ENCODE results near the gene HEXIM1.

The HEXIM1 gene

DNA sequence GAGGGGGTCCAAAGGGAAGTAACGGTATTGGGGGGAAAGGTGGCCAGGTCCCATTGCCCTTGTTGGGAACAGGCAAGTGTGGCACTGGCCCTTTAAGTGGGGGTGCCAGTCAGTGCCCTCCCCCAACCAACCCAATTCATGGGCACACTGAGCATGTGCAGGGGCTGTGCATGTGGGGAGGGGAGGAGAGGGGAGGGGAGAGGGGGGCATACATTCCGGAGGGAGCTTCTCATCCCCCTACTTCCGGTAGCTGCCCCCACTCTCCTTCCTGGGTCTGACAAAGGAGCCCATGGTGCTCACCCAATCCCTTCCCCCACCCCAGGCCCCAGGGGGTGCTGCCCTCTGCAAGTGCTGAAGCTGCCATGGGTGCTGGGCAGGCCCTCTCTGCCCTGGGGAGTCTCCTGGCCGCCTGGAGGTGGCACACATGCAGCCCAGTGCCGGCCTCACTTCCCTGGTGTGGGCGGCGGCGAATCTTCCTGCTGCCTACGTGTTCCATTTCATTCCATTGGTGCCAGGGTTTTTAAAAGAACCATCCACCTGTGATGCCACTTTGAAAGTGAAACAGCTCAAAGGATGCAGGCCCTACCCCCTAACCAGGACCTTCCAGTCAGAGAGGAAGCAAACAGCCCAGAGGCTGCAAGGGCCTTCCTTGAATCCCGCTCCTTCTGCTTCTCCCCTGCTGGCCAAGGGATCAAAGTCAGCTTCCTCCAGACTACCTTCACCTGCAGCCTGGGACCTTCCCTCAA is 24.4 kb downstream of the HEXIM1 start:
- DNase-seq (ENCODE audit: low read depth), result no peak

DNA sequence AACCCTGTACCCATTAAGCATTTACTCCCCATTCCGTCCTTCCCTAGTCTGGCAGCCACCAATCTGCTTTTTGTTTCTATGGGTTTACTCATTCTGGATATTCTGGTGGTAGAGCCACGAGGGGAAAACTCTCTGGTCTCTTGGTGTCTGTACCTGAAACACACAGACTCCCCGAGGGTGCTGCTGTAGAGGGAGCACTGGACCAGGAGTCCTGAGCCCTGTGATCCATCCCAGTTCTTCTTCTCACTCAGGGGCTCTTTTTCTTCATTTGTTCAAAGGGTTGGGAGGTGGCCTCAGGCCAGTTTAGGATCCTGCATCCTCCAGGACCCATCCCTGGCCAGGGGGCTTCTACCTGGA is 27.5 kb downstream of the HEXIM1 start:
- no peak for DNase-seq (ENCODE audit: low read depth)

DNA sequence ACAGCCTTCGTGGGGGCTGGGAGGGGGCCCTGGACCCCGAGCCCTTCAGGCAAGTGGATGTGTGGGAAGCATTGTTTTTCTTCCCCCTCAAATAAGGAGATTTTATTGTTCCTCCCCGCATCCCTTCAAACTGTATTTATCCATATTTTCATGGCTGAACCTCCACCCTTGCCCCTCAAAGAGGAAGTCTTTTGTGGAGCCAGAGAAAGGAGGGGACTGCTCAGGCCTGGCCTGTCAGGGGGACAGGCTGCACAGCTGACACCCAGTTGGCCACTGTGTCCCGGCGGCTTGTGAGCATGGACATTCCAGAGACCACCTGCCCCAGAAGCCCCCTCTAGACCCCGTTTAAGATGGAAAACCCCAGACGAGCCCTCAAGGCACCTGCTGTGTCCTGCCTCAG is 29.3 kb downstream of the HEXIM1 start:
- DNase-seq (ENCODE audit: low read depth), result no peak

DNA sequence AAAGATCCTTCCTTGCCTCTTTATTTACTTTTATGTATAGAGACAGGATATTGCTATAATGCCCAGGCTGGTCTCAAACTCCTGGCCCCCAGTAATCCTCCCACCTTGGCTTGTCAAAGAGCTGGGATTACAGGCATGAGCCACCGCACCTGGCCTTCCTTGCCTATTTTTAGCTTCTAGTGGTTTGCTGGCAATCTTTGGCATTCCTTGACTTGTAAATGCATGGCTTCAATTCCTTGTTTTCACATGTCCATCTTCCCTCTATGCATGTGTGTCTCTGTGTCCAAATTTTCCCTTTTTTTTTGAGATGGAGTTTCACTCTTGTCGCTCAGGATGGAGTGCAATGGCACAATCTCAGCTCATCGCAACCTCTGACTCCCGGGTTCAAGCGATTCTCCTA is 35.9 kb downstream of the HEXIM1 start:
- DNase-seq (ENCODE audit: low read depth), result no peak

DNA sequence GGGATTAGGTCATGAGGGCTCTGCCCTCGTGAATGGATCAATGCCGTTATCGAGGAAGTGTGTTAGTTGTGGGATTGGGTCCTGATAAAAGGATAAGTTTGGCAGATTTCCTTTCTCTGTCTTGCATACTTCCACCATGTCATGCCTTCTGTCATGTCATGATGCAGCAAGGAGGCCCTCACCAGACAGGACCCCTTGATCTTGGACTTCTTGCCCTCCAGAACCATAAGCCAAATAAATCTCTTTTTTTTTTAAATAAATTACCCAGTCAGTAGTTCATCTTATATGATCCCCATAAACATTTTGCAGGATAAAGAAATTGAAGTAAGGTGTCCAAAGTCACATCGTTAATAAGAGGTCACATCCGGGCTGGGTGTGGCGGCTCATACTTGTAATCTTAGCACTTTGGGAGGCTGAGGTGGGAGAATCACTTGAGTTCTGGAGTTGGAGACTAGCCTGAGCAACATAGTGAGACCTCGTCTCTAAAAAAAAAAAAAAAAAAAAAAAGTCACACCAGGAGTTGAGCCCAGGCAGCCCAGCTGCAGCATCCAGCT is 38.6 kb downstream of the HEXIM1 start:
- DNase-seq (ENCODE audit: low read depth), result no peak

DNA sequence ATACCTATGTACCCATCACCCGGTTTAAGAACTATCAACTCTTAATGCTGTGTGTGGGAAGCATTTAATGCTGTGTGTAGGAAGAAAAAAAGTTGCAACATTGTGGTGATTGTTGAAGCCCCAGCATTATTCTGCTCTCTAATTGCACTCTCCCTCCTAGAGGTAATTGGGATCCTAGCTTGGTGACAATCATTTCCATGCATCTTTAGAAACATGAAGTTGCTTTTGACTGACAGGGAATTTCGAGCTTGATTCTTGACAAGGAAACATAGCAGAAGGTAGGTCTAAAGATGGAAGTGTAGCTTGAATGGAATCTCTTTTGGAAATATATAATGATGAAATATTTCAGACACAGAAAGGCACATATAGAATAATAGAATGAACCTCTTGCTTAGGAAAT is 40.7 kb downstream of the HEXIM1 start:
- no peak for DNase-seq (ENCODE audit: low read depth)

DNA sequence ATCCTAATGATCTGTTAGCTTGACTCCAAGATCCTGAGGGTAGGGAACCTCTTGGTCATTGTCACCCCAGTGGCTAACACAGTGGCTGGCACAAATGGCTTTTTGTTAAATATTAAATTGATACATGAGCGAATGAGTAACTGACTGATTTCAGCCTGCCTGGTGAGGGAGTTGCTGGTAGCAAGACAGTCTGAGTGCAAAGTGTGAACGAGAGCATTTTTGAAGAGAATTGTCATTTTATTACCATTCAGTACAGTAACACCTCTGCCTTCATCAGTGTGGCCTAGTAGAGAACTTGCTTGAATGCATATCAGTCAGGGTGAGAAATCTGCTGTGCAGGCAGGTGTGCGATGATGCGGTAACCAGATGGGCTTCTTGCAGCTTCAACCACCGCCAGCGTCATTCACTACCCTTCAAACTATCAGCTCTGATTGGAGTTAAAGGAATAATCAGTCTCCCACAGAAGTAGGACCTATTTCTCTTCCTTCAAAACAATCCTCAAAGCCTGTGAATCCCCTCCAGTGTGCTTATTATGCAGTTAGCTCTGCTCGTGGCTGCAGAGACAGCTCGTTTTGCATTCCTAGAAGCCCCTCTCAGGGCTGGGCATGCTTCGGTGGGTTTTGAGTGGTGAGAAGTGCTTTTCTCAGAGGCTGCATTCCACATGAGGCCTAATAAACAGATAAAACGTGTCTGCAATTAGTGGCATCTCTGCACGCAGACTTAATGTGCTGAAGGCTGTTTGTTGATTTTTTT is 42.4 kb downstream of the HEXIM1 start:
- no peak for DNase-seq (ENCODE audit: low read depth)

DNA sequence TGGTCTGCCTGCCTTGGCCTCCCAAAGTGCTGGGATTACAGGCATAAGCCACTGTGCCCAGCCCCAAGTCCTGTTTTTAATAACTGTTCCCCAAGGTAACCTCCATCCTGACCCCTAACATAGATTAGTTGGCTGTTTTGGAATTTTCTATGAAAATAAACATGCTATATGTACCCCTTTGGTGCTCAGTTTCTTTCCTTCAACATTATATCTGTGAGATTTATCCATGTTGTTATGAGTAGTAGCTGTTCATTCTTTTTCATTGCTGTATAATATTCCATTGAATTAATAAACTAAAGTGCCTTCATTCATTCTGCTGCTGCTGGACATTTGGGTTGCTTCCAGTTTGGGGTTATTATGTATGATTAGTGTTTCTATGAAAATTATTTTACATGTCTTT is 47.1 kb downstream of the HEXIM1 start:
- no peak for DNase-seq (ENCODE audit: low read depth)

DNA sequence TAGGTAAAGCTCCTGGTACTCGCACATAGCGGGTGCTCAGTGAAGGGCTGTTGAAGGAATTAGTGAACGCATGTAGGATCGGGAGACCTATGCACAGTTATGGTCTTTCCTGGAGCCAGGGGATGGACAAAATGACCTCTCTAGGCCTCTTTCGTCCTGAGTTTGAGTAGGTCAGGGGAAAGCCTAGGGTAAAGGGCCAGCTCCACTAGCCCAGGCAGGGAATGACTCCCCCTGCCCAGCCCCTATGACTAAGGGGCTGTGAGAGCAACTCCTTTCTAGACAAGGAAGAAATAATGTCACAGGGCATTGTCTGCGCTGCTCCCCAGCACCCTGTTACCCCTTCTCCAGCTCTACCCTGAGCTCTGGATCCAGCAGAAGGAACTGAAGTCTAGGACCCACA is 48.8 kb downstream of the HEXIM1 start:
- DNase-seq (ENCODE audit: low read depth), result no peak

DNA sequence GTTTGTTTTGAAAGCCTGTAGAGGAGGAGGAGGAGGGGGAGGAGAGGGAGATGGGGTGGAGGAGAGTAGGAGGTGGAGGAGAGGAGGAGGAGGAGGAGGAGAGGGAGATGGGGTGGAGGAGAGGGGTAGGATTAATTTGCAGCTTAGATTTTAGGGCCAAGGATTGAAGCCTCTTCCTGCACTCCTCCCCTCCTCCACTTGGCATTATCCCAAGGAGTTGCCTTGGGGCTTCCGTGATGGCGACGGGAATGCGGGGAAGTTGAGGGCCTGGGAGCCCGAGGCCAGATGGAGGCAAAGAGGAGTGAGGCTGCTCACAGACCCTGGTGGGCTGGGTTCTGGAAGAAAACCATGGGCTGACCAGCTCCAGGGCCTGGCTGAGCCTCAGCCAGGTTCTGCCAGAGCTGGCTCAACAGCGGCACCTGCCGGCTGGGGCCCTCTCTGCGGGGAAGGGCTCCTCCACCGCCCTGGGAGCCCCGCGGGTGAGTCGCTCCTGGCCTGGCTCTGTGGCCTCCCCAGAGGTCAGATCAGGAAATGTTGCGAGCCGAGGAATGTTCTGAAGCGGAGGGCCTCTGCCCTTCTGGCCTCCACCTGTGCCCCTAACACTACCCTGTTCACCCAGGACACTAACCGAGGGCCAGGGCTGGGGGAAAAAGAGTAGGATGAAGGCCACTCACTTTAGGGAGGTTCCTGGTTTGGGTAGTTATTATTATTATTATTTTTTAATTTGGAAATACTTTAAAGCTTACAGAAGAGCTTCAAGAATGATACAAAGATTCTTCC is 49.5 kb downstream of the HEXIM1 start:
- peak; percentile 70 for DNase-seq (ENCODE audit: low read depth)

DNA sequence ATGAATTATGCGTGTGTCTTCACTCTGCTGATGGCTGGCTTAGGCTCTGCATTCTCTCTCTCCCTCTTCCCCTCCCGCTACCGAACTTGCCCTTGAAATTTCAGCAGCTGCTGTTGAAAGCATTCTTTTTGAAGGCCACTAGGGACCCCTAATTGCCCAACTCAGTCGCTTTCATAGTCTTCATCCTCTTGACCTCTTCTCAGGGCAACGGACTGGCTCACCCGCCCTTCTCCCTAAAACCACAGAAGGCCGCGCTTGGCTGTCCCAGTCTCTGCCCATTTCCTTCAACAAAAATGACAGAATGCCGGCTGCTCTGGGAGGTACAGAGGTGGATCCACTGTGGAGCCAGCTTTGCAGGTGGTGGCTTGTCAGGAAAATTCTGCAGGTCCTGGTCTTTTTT is 52.4 kb downstream of the HEXIM1 start:
- DNase-seq (ENCODE audit: low read depth), result no peak

DNA sequence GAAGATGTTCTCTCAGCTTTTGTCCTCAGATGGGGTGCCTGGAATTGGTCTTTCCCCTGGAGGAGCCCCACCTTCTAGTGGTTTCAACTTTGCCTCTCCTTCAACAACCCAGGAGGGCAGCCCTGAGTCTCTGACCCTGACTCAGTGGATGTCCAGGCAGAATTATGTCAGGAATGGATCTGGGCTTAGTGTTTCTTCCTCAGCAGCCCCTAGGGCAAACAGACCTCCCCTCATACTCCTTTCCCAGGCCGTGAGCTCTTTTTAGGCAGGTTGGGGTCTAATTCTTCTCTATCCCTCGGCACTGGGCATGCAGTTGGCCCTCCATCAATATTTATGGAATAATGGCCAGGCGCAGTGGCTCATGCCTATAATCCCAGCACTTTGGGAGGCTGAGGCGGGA is 53.2 kb downstream of the HEXIM1 start:
- DNase-seq (ENCODE audit: low read depth), result no peak

All from stimulated activated CD8-positive, alpha-beta memory T cell treated with anti-CD3 and anti-CD28 coated beads, Interleukin-12 subunit alpha, Interleukin-12 subunit beta, amount 100 ng/mL, for 4 hours (primary cell).